HG03103 (cell line): ENCODE results near the gene CHEK1.
"Not testable (repeated sequence)": the region's sequence is repeated elsewhere in the genome, so short reads cannot be mapped to it uniquely, and the experiment has no call there.

Experiments
- ATAC-seq: cut with Tn5 transposase; IDR thresholded peaks from one replicate; pipeline ENCODE4 v1.9.1; 2021; ENCODE audit warnings: low read depth; ENCODE audit not compliant: unreplicated experiment

Gene CHEK1

GRCh38 chr11:125690006-125690405 is 65.0 kb downstream of the CHEK1 start:
- no peak for ATAC-seq

- ATAC-seq: no peak
Measured at GRCh38 chr11:125692887-125693286, 67.9 kb downstream of the CHEK1 start.

GRCh38 chr11:125694951-125695350 is 70.0 kb downstream of the CHEK1 start:
- no peak for ATAC-seq

- no peak for ATAC-seq
Measured at GRCh38 chr11:125701018-125701610, 76.2 kb downstream of the CHEK1 start.

- no peak for ATAC-seq
Measured at GRCh38 chr11:125701858-125702621, 77.1 kb downstream of the CHEK1 start.

GRCh38 chr11:125704686-125705085 is 79.7 kb downstream of the CHEK1 start:
- not testable (repeated sequence) for ATAC-seq

- no peak for ATAC-seq
Measured at GRCh38 chr11:125720781-125721180, 95.8 kb downstream of the CHEK1 start.

- no peak for ATAC-seq
Measured at GRCh38 chr11:125724125-125724524, 99.2 kb downstream of the CHEK1 start.
